Caco-2 (cell line): ENCODE results near the gene CRYGD. TPM values are rescaled to one million over a fixed set of nuclear protein-coding genes. Genes with fewer than 3 reads are reported as not detected.

Experiments
- BruUV-seq: library from RNA; stranded (reverse); fragments of 400-500 nt; replicated peaks from 2 replicates; lab custom pipeline; 2021; lab: Mats Ljungman, UMichigan
- CTCF ChIA-PET: fragments of 300-600 bp; sonication (Branson Sonifier 250); formaldehyde crosslinking; loops from one replicate; lab custom pipeline; 2022; ENCODE audit warnings: antibody characterized with exemption; lab: Charles Lee
- POLR2A ChIA-PET: fragments of 300-600 bp; sonication (Branson Sonifier 250); formaldehyde crosslinking; loops from one replicate; lab custom pipeline; 2022; ENCODE audit warnings: antibody characterized with exemption; lab: Charles Lee
- DNase-seq, 2 experiments: peaks; one replicate each; pipeline versions ENCODE4 v3.0.0 to v3.0.0-alpha.2; 2020 to 2022
- H3K27me3 ChIP-seq: replicated peaks from 2 replicates; pipeline ENCODE4 v1.6.0; 2011; ENCODE audit warnings: low read length; ENCODE audit not compliant: control insufficient read depth, insufficient read depth
- H3K36me3 ChIP-seq: 2 replicates; pipeline ENCODE4 v1.5.1; 2011; ENCODE audit warnings: low read length; ENCODE audit not compliant: control insufficient read depth, insufficient read depth
- H3K4me1 ChIP-seq: fragments of 250-450 bp; sonication (Bioruptor Pico); 2 replicates; pipeline ENCODE4 v1.5.1; 2020; ENCODE audit warnings: mild to moderate bottlenecking
- H3K4me3 ChIP-seq: 2 replicates; pipeline ENCODE4 v1.5.1; 2011; ENCODE audit warnings: low read depth, mild to moderate bottlenecking, control low read depth, low read length
- H3K9me3 ChIP-seq: fragments of 250-450 bp; sonication (Bioruptor Pico); 2 replicates; pipeline ENCODE4 v1.5.1; 2020; ENCODE audit warnings: mild to moderate bottlenecking, moderate library complexity
- H3K27ac Mint-ChIP-seq: one replicate; pipeline ENCODE4 v1.8.0; 2022; ENCODE audit warnings: mixed read lengths; ENCODE audit not compliant: unreplicated experiment
- H3K27me3 Mint-ChIP-seq: one replicate; pipeline ENCODE4 v1.8.0; 2022; ENCODE audit warnings: mixed read lengths; ENCODE audit not compliant: insufficient read depth, unreplicated experiment
- H3K36me3 Mint-ChIP-seq: one replicate; pipeline ENCODE4 v1.8.0; 2022; ENCODE audit warnings: mild to moderate bottlenecking, mixed read lengths; ENCODE audit not compliant: insufficient read depth, unreplicated experiment
- H3K4me1 Mint-ChIP-seq: one replicate; pipeline ENCODE4 v1.8.0; 2022; ENCODE audit warnings: low read depth, mixed read lengths; ENCODE audit not compliant: unreplicated experiment
- H3K4me3 Mint-ChIP-seq: one replicate; pipeline ENCODE4 v1.8.0; 2022; ENCODE audit warnings: mild to moderate bottlenecking, moderate library complexity, mixed read lengths; ENCODE audit not compliant: unreplicated experiment
- H3K9me3 Mint-ChIP-seq: one replicate; pipeline ENCODE4 v1.8.0; 2022; ENCODE audit warnings: mixed read lengths; ENCODE audit not compliant: unreplicated experiment
- CTCF ChIP-seq, 2 experiments: fragments of 200-600 bp in 1 of 2; IDR thresholded peaks; 1 replicate in 1 of 2; 2 replicates in 1 of 2; pipeline versions ENCODE4 v1.5.1 to v1.8.0; 2011 to 2022; ENCODE audit warnings: antibody characterized with exemption in 1 of 2, control low read depth in 1 of 2, inconsistent platforms in 1 of 2, low read depth in 1 of 2, low read length in 1 of 2, mild to moderate bottlenecking in 1 of 2, moderate library complexity in 1 of 2; ENCODE audit not compliant: insufficient read depth in 1 of 2, severe bottlenecking in 1 of 2, unreplicated experiment in 1 of 2
- intact Hi-C: fragments of 100-400 bp; cut with micrococcal nuclease; formaldehyde crosslinking; loops from one replicate; pipeline ENCODE4 v1.10.0; 2022; ENCODE audit not compliant: unreplicated experiment
- total RNA-seq: library from RNA; stranded (reverse); gene quantifications from 2 replicates; pipeline ENCODE4 v1.2.3, GENCODE V29; 2022

The CRYGD gene
- total RNA-seq, 1 experiment from 2014 or later: not detected

- no peaks in the 10 kb centered on the region for H3K36me3 Mint-ChIP-seq
- ChIA-PET POLR2A (no interaction called here), CTCF (no interaction called here)
- intact Hi-C loops: no loop called here
- no peaks in the 10 kb centered on the region for H3K9me3 ChIP-seq
- TF ChIP-seq CTCF (IDR thresholded peaks at IDR 0.05; ENCODE audit: insufficient read depth in 1 of 2, low read depth in 1 of 2, low read length in 1 of 2, severe bottlenecking in 1 of 2, unreplicated experiment in 1 of 2): no peak
- H3K4me3 ChIP-seq: no peak overlapping the region
- H3K27ac Mint-ChIP-seq: no peak overlapping the region
- no peak overlapping the region for H3K4me3 Mint-ChIP-seq
- no peaks in the 10 kb centered on the region for H3K27me3 ChIP-seq
- H3K9me3 Mint-ChIP-seq: peaks cover 10% of the 10 kb centered on the region
- peaks cover 7% of the 10 kb centered on the region for H3K4me1 Mint-ChIP-seq
- no peak for DNase-seq
- no peaks in the 10 kb centered on the region for H3K36me3 ChIP-seq
- H3K4me1 ChIP-seq: no peaks in the 10 kb centered on the region
- BruUV-seq: no TSS peak
- no peaks in the 10 kb centered on the region for H3K27me3 Mint-ChIP-seq
These were observed 26.6 kb upstream of the CRYGD start for GRCh38 chr2:208150956-208151355.

- Mint-ChIP-seq H3K4me3 (no peak overlapping the region), H3K27me3 (no peaks in the 10 kb centered on the region), H3K36me3 (no peaks in the 10 kb centered on the region), H3K9me3 (peaks cover 10% of the 10 kb centered on the region), H3K27ac (no peak overlapping the region), H3K4me1 (peaks cover 7% of the 10 kb centered on the region)
- ChIA-PET POLR2A (no interaction called here), CTCF (interaction anchor here (0.6 to 1.2 kb wide), 2 partner anchors 48 to 730 kb away, joined by 3 to 4 read pairs; no protein-coding TSS in a partner anchor)
- Histone ChIP-seq H3K36me3 (no peaks in the 10 kb centered on the region), H3K4me1 (no peaks in the 10 kb centered on the region), H3K9me3 (no peaks in the 10 kb centered on the region), H3K4me3 (no peak overlapping the region), H3K27me3 (no peaks in the 10 kb centered on the region)
- no peak for DNase-seq
- no peak for TF ChIP-seq CTCF (IDR thresholded peaks at IDR 0.05; ENCODE audit: insufficient read depth in 1 of 2, low read depth in 1 of 2, low read length in 1 of 2, severe bottlenecking in 1 of 2, unreplicated experiment in 1 of 2)
- BruUV-seq: no TSS peak
- intact Hi-C loops: no loop called here
These were observed 25.8 kb upstream of the CRYGD start for GRCh38 chr2:208150094-208150493.

DNA sequence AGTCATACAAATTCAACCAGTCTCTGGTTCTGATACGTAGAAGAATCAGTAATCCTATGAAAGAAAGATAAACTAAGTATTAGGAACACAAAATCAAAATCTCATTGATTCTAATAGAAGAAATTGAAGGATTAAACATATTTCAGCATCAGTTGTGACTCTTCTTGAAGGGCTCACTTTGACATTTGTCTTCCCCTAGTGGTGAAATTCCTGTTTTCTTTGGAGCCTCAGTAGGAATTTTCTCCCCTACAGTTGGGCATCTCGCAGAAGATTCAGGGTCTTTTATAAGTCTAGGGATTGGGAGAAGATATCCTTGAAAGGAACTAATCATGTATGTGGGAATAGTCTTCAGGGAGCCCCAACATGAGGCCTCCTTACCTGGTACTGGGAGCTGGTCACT, 24.5 kb upstream of the CRYGD start:
- no peak overlapping the region for H3K4me3 ChIP-seq
- no peaks in the 10 kb centered on the region for H3K27me3 Mint-ChIP-seq
- ChIA-PET CTCF (interaction anchor here (1.2 kb wide), 1 partner anchor 47 kb away, joined by 4 read pairs; no protein-coding TSS in a partner anchor), POLR2A (no interaction called here)
- DNase-seq: no peak
- no peak overlapping the region for H3K27ac Mint-ChIP-seq
- H3K9me3 Mint-ChIP-seq: peaks cover 10% of the 10 kb centered on the region
- H3K4me1 Mint-ChIP-seq: peaks cover 7% of the 10 kb centered on the region
- no peaks in the 10 kb centered on the region for H3K9me3 ChIP-seq
- intact Hi-C loops: no loop called here
- TF ChIP-seq CTCF (IDR thresholded peaks at IDR 0.05; ENCODE audit: insufficient read depth in 1 of 2, low read depth in 1 of 2, low read length in 1 of 2, severe bottlenecking in 1 of 2, unreplicated experiment in 1 of 2): peak; percentile 41 to 68
- no peaks in the 10 kb centered on the region for H3K4me1 ChIP-seq
- no peaks in the 10 kb centered on the region for H3K36me3 ChIP-seq
- no peaks in the 10 kb centered on the region for H3K36me3 Mint-ChIP-seq
- no peaks in the 10 kb centered on the region for H3K27me3 ChIP-seq
- BruUV-seq: no TSS peak
- no peak overlapping the region for H3K4me3 Mint-ChIP-seq
